ENCODE data around the gene SLC29A2.
"Not testable (repeated sequence)": the region's sequence is repeated elsewhere in the genome, so short reads cannot be mapped to it uniquely, and the experiment has no call there.

Gene SLC29A2

GRCh38 chr11:66360406-66361073 is 11.0 kb downstream of the SLC29A2 start:
- Histone ChIP-seq H3K4me1 (ENCODE audit: control insufficient read depth in 2 of 2, insufficient read depth in 1 of 2, low read depth in 1 of 2, low read length in 2 of 2) (peaks cover 2 to 11% of the 10 kb centered on the region in 2 donors), H3K23ac (ENCODE audit: low read depth, low read length, poor library complexity) (peak overlapping the region; percentile 94)
- no CpG with 5 or more reads among the region's 15 CpGs for WGBS, 2 donors (ENCODE audit: extremely low coverage in 2 of 2, insufficient read length in 2 of 2, insufficient replicate concordance in 1 of 2)

GRCh38 chr11:66359662-66360087 is 11.9 kb downstream of the SLC29A2 start:
- Histone ChIP-seq H4K8ac (ENCODE audit: low read depth, low read length) (peak overlapping the region; percentile 76), H2BK15ac (ENCODE audit: low read length) (no peak overlapping the region), H3K9ac (ENCODE audit: low read depth, low read length, poor library complexity) (peak overlapping the region; percentile 3), H3K36me3 (replicated peaks in 1 of 2; ENCODE audit: control insufficient read depth in 2 of 2, insufficient read depth in 2 of 2, low read length in 2 of 2) (peaks cover 6 to 18% of the 10 kb centered on the region in 2 donors), H4K91ac (ENCODE audit: low read depth, low read length, poor library complexity) (no peak overlapping the region), H3K9me3 (replicated peaks in 1 of 2; ENCODE audit: control insufficient read depth in 2 of 2, insufficient read depth in 1 of 2, low read depth in 1 of 2, low read length in 2 of 2) (no peaks in the 10 kb centered on the region), H3K4me1 (ENCODE audit: control insufficient read depth in 2 of 2, insufficient read depth in 1 of 2, low read depth in 1 of 2, low read length in 2 of 2) (peaks cover 2 to 11% of the 10 kb centered on the region in 2 donors), H3K4me2 (ENCODE audit: insufficient read depth, low read length, poor library complexity, severe bottlenecking) (no peak overlapping the region), H2BK5ac (ENCODE audit: low read length) (no peak overlapping the region), H3K23ac (ENCODE audit: low read depth, low read length, poor library complexity) (peak overlapping the region; percentile 78), H2BK120ac (ENCODE audit: low read depth, low read length) (no peak overlapping the region), H3K27ac (replicated peaks; ENCODE audit: low read length) (no peak overlapping the region), H3K14ac (ENCODE audit: low read length) (no peak overlapping the region), H3K4me3 (ENCODE audit: low read length in 2 of 2) (no peak overlapping the region), H3K27me3 (ENCODE audit: control insufficient read depth in 3 of 3, insufficient read depth in 3 of 3, low read depth in 1 of 3, low read length in 3 of 3) (no peaks in the 10 kb centered on the region), H3K79me1 (ENCODE audit: low read depth, low read length) (peaks cover 3% of the 10 kb centered on the region), H2AK5ac (ENCODE audit: low read depth, low read length) (no peak overlapping the region), H2BK12ac (ENCODE audit: low read length) (no peak overlapping the region), H2AFZ (ENCODE audit: low read length) (no peak overlapping the region), H3K4ac (ENCODE audit: low read length) (peak overlapping the region; percentile 25), H3K18ac (ENCODE audit: low read length) (no peak overlapping the region)
- WGBS, 2 donors (ENCODE audit: extremely low coverage in 2 of 2, insufficient read length in 2 of 2, insufficient replicate concordance in 1 of 2), result no CpG with 5 or more reads among the region's 3 CpGs
- no peak for DNase-seq (ENCODE audit: low spot score)

More at GRCh38 chr11:66360406-66361073, 11.0 kb downstream of the SLC29A2 start:
- H2BK120ac ChIP-seq (ENCODE audit: low read depth, low read length), result no peak overlapping the region
- peak overlapping the region in 1 of 2 donors; percentile 42 for H3K4me3 ChIP-seq (ENCODE audit: low read length in 2 of 2)
- H3K4me2 ChIP-seq (ENCODE audit: insufficient read depth, low read length, poor library complexity, severe bottlenecking), result no peak overlapping the region
- no peak for DNase-seq (ENCODE audit: low spot score)
- H2BK15ac ChIP-seq (ENCODE audit: low read length), result no peak overlapping the region
- peaks cover 3% of the 10 kb centered on the region for H3K79me1 ChIP-seq (ENCODE audit: low read depth, low read length)
- H3K36me3 ChIP-seq (replicated peaks in 1 of 2; ENCODE audit: control insufficient read depth in 2 of 2, insufficient read depth in 2 of 2, low read length in 2 of 2), result peaks cover 6 to 22% of the 10 kb centered on the region in 2 donors
- H4K91ac ChIP-seq (ENCODE audit: low read depth, low read length, poor library complexity), result no peak overlapping the region
- H4K8ac ChIP-seq (ENCODE audit: low read depth, low read length), result peak overlapping the region; percentile 54
- no peaks in the 10 kb centered on the region for H3K9me3 ChIP-seq (replicated peaks in 1 of 2; ENCODE audit: control insufficient read depth in 2 of 2, insufficient read depth in 1 of 2, low read depth in 1 of 2, low read length in 2 of 2)
- no peak overlapping the region for H3K14ac ChIP-seq (ENCODE audit: low read length)
- H2BK5ac ChIP-seq (ENCODE audit: low read length), result no peak overlapping the region
- H3K4ac ChIP-seq (ENCODE audit: low read length), result no peak overlapping the region
- H3K27me3 ChIP-seq (ENCODE audit: control insufficient read depth in 3 of 3, insufficient read depth in 3 of 3, low read depth in 1 of 3, low read length in 3 of 3), result no peaks in the 10 kb centered on the region
- H3K9ac ChIP-seq (ENCODE audit: low read depth, low read length, poor library complexity), result peak overlapping the region; percentile 54
- no peak overlapping the region for H2BK12ac ChIP-seq (ENCODE audit: low read length)
- no peak overlapping the region for H2AK5ac ChIP-seq (ENCODE audit: low read depth, low read length)
- no peak overlapping the region for H3K18ac ChIP-seq (ENCODE audit: low read length)
- H3K27ac ChIP-seq (replicated peaks; ENCODE audit: low read length), result no peak overlapping the region
- no peak overlapping the region for H2AFZ ChIP-seq (ENCODE audit: low read length)

GRCh38 chr11:66350560-66351235 is 20.9 kb downstream of the SLC29A2 start:
- H2AFZ ChIP-seq (ENCODE audit: low read length); H2BK120ac ChIP-seq (ENCODE audit: low read depth, low read length); H3K23ac ChIP-seq (ENCODE audit: low read depth, low read length, poor library complexity); H3K18ac ChIP-seq (ENCODE audit: low read length); H4K91ac ChIP-seq (ENCODE audit: low read depth, low read length, poor library complexity); H3K9ac ChIP-seq (ENCODE audit: low read depth, low read length, poor library complexity); H3K4me3 ChIP-seq (ENCODE audit: low read length in 2 of 2); H2BK15ac ChIP-seq (ENCODE audit: low read length); H3K14ac ChIP-seq (ENCODE audit: low read length); H3K4ac ChIP-seq (ENCODE audit: low read length); H2BK12ac ChIP-seq (ENCODE audit: low read length); H3K27ac ChIP-seq (replicated peaks; ENCODE audit: low read length); H2AK5ac ChIP-seq (ENCODE audit: low read depth, low read length); H3K27me3 ChIP-seq (ENCODE audit: control insufficient read depth in 3 of 3, insufficient read depth in 3 of 3, low read depth in 1 of 3, low read length in 3 of 3); DNase-seq (ENCODE audit: low spot score); H3K9me3 ChIP-seq (replicated peaks in 1 of 2; ENCODE audit: control insufficient read depth in 2 of 2, insufficient read depth in 1 of 2, low read depth in 1 of 2, low read length in 2 of 2); H2BK5ac ChIP-seq (ENCODE audit: low read length); H4K8ac ChIP-seq (ENCODE audit: low read depth, low read length); H3K4me2 ChIP-seq (ENCODE audit: insufficient read depth, low read length, poor library complexity, severe bottlenecking): not testable (repeated sequence)
- WGBS, 2 donors (ENCODE audit: extremely low coverage in 2 of 2, insufficient read length in 2 of 2, insufficient replicate concordance in 1 of 2), result no CpG with 5 or more reads among the region's 8 CpGs
- Histone ChIP-seq H3K4me1 (ENCODE audit: control insufficient read depth in 2 of 2, insufficient read depth in 1 of 2, low read depth in 1 of 2, low read length in 2 of 2) (peaks cover 14 to 19% of the 10 kb centered on the region in 2 donors), H3K36me3 (replicated peaks in 1 of 2; ENCODE audit: control insufficient read depth in 2 of 2, insufficient read depth in 2 of 2, low read length in 2 of 2) (peaks cover 7 to 11% of the 10 kb centered on the region in 2 donors), H3K79me1 (ENCODE audit: low read depth, low read length) (peaks cover 14% of the 10 kb centered on the region)

GRCh38 chr11:66349084-66349386 is 22.5 kb downstream of the SLC29A2 start:
- no CpG with 5 or more reads among the region's 2 CpGs for WGBS, 2 donors (ENCODE audit: extremely low coverage in 2 of 2, insufficient read length in 2 of 2, insufficient replicate concordance in 1 of 2)
- DNase-seq (ENCODE audit: low spot score), result no peak
- Histone ChIP-seq H3K27me3 (ENCODE audit: control insufficient read depth in 3 of 3, insufficient read depth in 3 of 3, low read depth in 1 of 3, low read length in 3 of 3) (no peaks in the 10 kb centered on the region), H2AFZ (ENCODE audit: low read length) (no peak overlapping the region), H3K4me2 (ENCODE audit: insufficient read depth, low read length, poor library complexity, severe bottlenecking) (no peak overlapping the region), H3K36me3 (replicated peaks in 1 of 2; ENCODE audit: control insufficient read depth in 2 of 2, insufficient read depth in 2 of 2, low read length in 2 of 2) (peaks cover 5 to 7% of the 10 kb centered on the region in 2 donors), H4K91ac (ENCODE audit: low read depth, low read length, poor library complexity) (no peak overlapping the region), H3K4ac (ENCODE audit: low read length) (no peak overlapping the region), H3K4me1 (ENCODE audit: control insufficient read depth in 2 of 2, insufficient read depth in 1 of 2, low read depth in 1 of 2, low read length in 2 of 2) (peaks cover 23 to 25% of the 10 kb centered on the region in 2 donors), H3K9me3 (replicated peaks in 1 of 2; ENCODE audit: control insufficient read depth in 2 of 2, insufficient read depth in 1 of 2, low read depth in 1 of 2, low read length in 2 of 2) (no peaks in the 10 kb centered on the region), H3K23ac (ENCODE audit: low read depth, low read length, poor library complexity) (no peak overlapping the region), H4K8ac (ENCODE audit: low read depth, low read length) (no peak overlapping the region), H2AK5ac (ENCODE audit: low read depth, low read length) (no peak overlapping the region), H2BK120ac (ENCODE audit: low read depth, low read length) (no peak overlapping the region), H2BK15ac (ENCODE audit: low read length) (no peak overlapping the region), H2BK5ac (ENCODE audit: low read length) (no peak overlapping the region), H3K79me1 (ENCODE audit: low read depth, low read length) (peaks cover 16% of the 10 kb centered on the region), H2BK12ac (ENCODE audit: low read length) (no peak overlapping the region), H3K14ac (ENCODE audit: low read length) (no peak overlapping the region), H3K9ac (ENCODE audit: low read depth, low read length, poor library complexity) (no peak overlapping the region), H3K4me3 (ENCODE audit: low read length in 2 of 2) (no peak overlapping the region), H3K18ac (ENCODE audit: low read length) (no peak overlapping the region), H3K27ac (replicated peaks; ENCODE audit: low read length) (no peak overlapping the region)

All from neuronal stem cell (in vitro differentiated cells).